GM19397 (cell line): ENCODE measurements around the gene MOV10L1.

Experiments
- ATAC-seq: cut with Tn5 transposase; IDR thresholded peaks from one replicate; pipeline ENCODE4 v1.9.1; 2021; ENCODE audit warnings: mild to moderate bottlenecking, moderate library complexity; ENCODE audit not compliant: unreplicated experiment

MOV10L1 gene

GRCh38 chr22:50184902-50185374, 95.1 kb downstream of the MOV10L1 start:
- no peak for ATAC-seq

GRCh38 chr22:50185375-50186087, 95.7 kb downstream of the MOV10L1 start, which contains the start of gene TRABD:
TRABD (plus strand) TSS chr22:50185913; CDS start chr22:50193061, 7,148 bp downstream.
- ATAC-seq, result peak; percentile 35

- ATAC-seq, result no peak
Measured at GRCh38 chr22:50186181-50186714, 96.4 kb downstream of the MOV10L1 start.

GRCh38 chr22:50186761-50187523, 97.1 kb downstream of the MOV10L1 start:
- ATAC-seq, result no peak

- no peak for ATAC-seq
Measured at GRCh38 chr22:50188356-50188755, 98.5 kb downstream of the MOV10L1 start.

GRCh38 chr22:50189184-50189848, 99.5 kb downstream of the MOV10L1 start:
- ATAC-seq, result no peak

- no peak for ATAC-seq
Measured at GRCh38 chr22:50189849-50190181, 100.0 kb downstream of the MOV10L1 start.

- ATAC-seq, result peak; percentile 40
Measured at GRCh38 chr22:50190182-50190940, 100.6 kb downstream of the MOV10L1 start.

- ATAC-seq, result peak; percentile 15
Measured at GRCh38 chr22:50190941-50191741, 101.3 kb downstream of the MOV10L1 start.

GRCh38 chr22:50192436-50193204, 102.8 kb downstream of the MOV10L1 start:
- ATAC-seq, result no peak

GRCh38 chr22:50193621-50194020, 103.8 kb downstream of the MOV10L1 start:
- ATAC-seq, result no peak

GRCh38 chr22:50194037-50194805, 104.4 kb downstream of the MOV10L1 start:
- ATAC-seq, result no peak

- ATAC-seq, result no peak
Measured at GRCh38 chr22:50196256-50196655, 106.5 kb downstream of the MOV10L1 start.

- ATAC-seq, result no peak
Measured at GRCh38 chr22:50197000-50197800, 107.4 kb downstream of the MOV10L1 start.

- ATAC-seq, result no peak
Measured at GRCh38 chr22:50197856-50198623, 108.2 kb downstream of the MOV10L1 start.

GRCh38 chr22:50198624-50199017, 108.8 kb downstream of the MOV10L1 start:
- no peak for ATAC-seq

GRCh38 chr22:50199251-50199721, 109.5 kb downstream of the MOV10L1 start:
- ATAC-seq, result no peak
